ENCODE data around the gene ERO1B. TPM values are rescaled to one million over a fixed set of nuclear protein-coding genes. Genes with fewer than 3 reads are reported as not detected.

ERO1B gene
- total and polyA plus RNA-seq, 12 donors, result 3.5 to 23.0 (median 6.9) TPM

DNA sequence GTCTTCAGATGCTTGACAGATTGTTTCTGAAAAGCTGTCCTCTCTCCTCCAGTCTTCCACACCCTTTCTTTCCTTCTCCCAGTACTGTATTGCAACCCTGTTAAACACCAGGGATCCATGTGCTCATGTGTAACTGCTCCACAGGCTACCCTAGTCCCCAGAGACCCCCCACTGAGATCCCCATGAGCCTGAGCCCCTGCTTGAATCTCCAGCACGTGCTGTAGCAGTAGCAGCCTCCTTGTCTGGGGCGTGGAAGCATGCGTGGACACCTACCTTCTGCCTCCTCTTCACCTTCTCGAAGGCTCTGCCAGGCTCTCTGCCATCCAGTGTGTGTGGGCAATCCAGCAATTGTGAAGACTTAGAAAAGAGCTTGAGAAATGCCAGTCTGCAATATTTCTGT is 114.2 kb downstream of the ERO1B start:
- intact Hi-C loops (cut with DNase I), result no loop called here
- H3K36me3 ChIP-seq (replicated peaks in 1 of 2), result no peaks in the 10 kb centered on the region
- no peaks in the 10 kb centered on the region for H3K9me3 ChIP-seq (replicated peaks in 1 of 3)
- TF ChIP-seq POLR2A (IDR thresholded peaks at IDR 0.05) (no peak), CTCF (IDR thresholded peaks at IDR 0.05) (no peak)
- H3K4me3 ChIP-seq, result no peak overlapping the region
- no peak for DNase-seq
- H3K4me1 ChIP-seq (replicated peaks in 1 of 2), result peaks cover 0 to 7% of the 10 kb centered on the region in 2 donors
- H3K27me3 ChIP-seq, result no peaks in the 10 kb centered on the region
- H3K27ac ChIP-seq, result no peak overlapping the region
- 86 to 95% (median 91%) methylated on average over 4 of the region's 4 CpGs for WGBS, 4 donors

DNA sequence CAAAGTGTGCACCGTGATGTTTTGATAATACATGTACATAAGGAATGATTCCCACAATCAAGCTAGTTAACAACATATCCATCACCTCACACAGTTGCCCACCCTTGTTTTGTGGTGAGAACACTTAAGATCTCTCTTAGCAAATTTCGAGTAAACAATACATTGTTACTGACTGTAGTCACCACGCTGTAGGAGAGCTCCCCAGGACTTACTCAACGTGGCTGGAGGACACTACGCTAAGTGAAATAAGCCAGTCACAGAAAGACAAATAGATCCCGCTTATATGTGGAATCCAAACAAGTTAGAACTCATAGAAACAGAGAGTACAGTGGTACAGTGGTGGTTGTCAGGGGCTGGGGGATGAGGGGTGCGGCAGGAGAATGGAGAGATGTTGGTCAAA is 114.6 kb downstream of the ERO1B start:
- H3K27ac ChIP-seq, result no peak overlapping the region
- DNase-seq, result no peak
- no peaks in the 10 kb centered on the region for H3K9me3 ChIP-seq (replicated peaks in 1 of 3)
- no peak for TF ChIP-seq CTCF (IDR thresholded peaks at IDR 0.05)
- no peak for TF ChIP-seq POLR2A (IDR thresholded peaks at IDR 0.05)
- no peaks in the 10 kb centered on the region for H3K36me3 ChIP-seq (replicated peaks in 1 of 2)
- no peaks in the 10 kb centered on the region for H3K27me3 ChIP-seq
- intact Hi-C loops (cut with DNase I), result no loop called here
- no peak overlapping the region for H3K4me3 ChIP-seq
- H3K4me1 ChIP-seq (replicated peaks in 1 of 2), result peaks cover 0 to 7% of the 10 kb centered on the region in 2 donors
- WGBS, 4 donors, result 92 to 94% (median 94%) methylated on average over 7 of the region's 7 CpGs

- no peaks in the 10 kb centered on the region for H3K9me3 ChIP-seq (replicated peaks in 1 of 3)
- H3K27me3 ChIP-seq, result no peaks in the 10 kb centered on the region
- intact Hi-C loops (cut with DNase I), result no loop called here
- H3K4me3 ChIP-seq, result no peak overlapping the region
- H3K27ac ChIP-seq, result no peak overlapping the region
- no peak for TF ChIP-seq CTCF (IDR thresholded peaks at IDR 0.05)
- TF ChIP-seq POLR2A (IDR thresholded peaks at IDR 0.05), result no peak
- DNase-seq, result no peak
- WGBS, 4 donors, result 87 to 91% (median 91%) methylated on average over 6 of the region's 6 CpGs
- H3K4me1 ChIP-seq (replicated peaks in 1 of 2), result peaks cover 0 to 7% of the 10 kb centered on the region in 2 donors
- H3K36me3 ChIP-seq (replicated peaks in 1 of 2), result no peaks in the 10 kb centered on the region
Measured at GRCh38 chr1:236166041-236166440, 115.7 kb downstream of the ERO1B start.

Small RNAs within 50 kb of the gene (small RNA-seq; reads per million reads assigned to genes)
- gene RNU2-70P, result 0.92 to 1.1 reads per million in 2 donors

Other genes with a start within 250 kb of the ERO1B start
- gene NID1, start 216.9 kb downstream of the ERO1B start, total RNA-seq, result 100 to 1,000 TPM in 5 of 9 donors, 10 to 100 TPM in 4; 42.6 to 216 (median 107) TPM
- 10 to 100 TPM; 26.0 to 61.1 (median 32.2) TPM for gene NID1, start 216.9 kb downstream of the ERO1B start, polyA plus RNA-seq
- gene GPR137B, start 139.4 kb downstream of the ERO1B start, total RNA-seq, result 10 to 100 TPM in 8 of 9 donors, 1 to 10 TPM in 1; 3.4 to 30.0 (median 15.3) TPM
- 1 to 10 TPM; 3.9 to 9.1 (median 4.7) TPM for gene GPR137B, start 139.4 kb downstream of the ERO1B start, polyA plus RNA-seq
- gene EDARADD, start 112.3 kb upstream of the ERO1B start, total RNA-seq, result 1 to 10 TPM in 1 of 9 donors, under 1 TPM in 7, not detected in 1; 0.14 to 1.2 (median 0.42) TPM
- under 1 TPM; 0.03 to 0.26 (median 0.16) TPM for gene EDARADD, start 112.3 kb upstream of the ERO1B start, polyA plus RNA-seq
- 100 to 1,000 TPM in 1 of 9 donors, 10 to 100 TPM in 8; 32.6 to 100 (median 56.7) TPM for gene LGALS8, start 242.0 kb upstream of the ERO1B start, total RNA-seq
- gene LGALS8, start 242.0 kb upstream of the ERO1B start, polyA plus RNA-seq, result 10 to 100 TPM; 23.2 to 56.0 (median 25.5) TPM